Fibroblast of lung (primary cell): ENCODE results near the gene PRUNE2. TPM values are rescaled to one million over a fixed set of nuclear protein-coding genes. Genes with fewer than 3 reads are reported as not detected.
A peak's percentile ranks its signal among the peaks of the same experiment; 100 is the strongest.

Experiments used
- DNase-seq, 2 donors: peaks; one replicate each; pipeline versions ENCODE4 v3.0.0 to v3.0.0-alpha.2; 2010; ENCODE audit warnings: low read depth in 2 of 2
- H2AFZ ChIP-seq: 2 replicates; pipeline ENCODE4 v1.5.1; 2012; ENCODE audit warnings: low read length, control low read depth, inconsistent platforms
- H3K27ac ChIP-seq: 2 replicates; pipeline ENCODE4 v1.5.1; 2011; ENCODE audit warnings: low read length, control low read depth; ENCODE audit not compliant: insufficient read depth
- H3K27me3 ChIP-seq: 2 replicates; pipeline ENCODE4 v1.5.1; 2011; ENCODE audit warnings: mild to moderate bottlenecking, low read length; ENCODE audit not compliant: control insufficient read depth, insufficient read depth
- H3K36me3 ChIP-seq: 2 replicates; pipeline ENCODE4 v1.5.1; 2011; ENCODE audit warnings: low read length; ENCODE audit not compliant: control insufficient read depth, insufficient read depth
- H3K4me1 ChIP-seq: 2 replicates; pipeline ENCODE4 v1.5.1; 2011; ENCODE audit warnings: low read length; ENCODE audit not compliant: control insufficient read depth, insufficient read depth; ENCODE audit errors: extremely low read depth
- H3K4me2 ChIP-seq: 2 replicates; pipeline ENCODE4 v1.5.1; 2011; ENCODE audit warnings: low read length, control low read depth; ENCODE audit not compliant: insufficient read depth; ENCODE audit errors: extremely low read depth
- H3K4me3 ChIP-seq, 4 experiments: fragments of 200-600 bp in 1 of 4; sonication (generic) in 1 of 4; replicated peaks in 1 of 4; 2 replicates each; pipeline ENCODE4 v1.5.1; 2011 to 2016; ENCODE audit warnings: low read length in 4 of 4, low read depth in 3 of 4, mild to moderate bottlenecking in 3 of 4, control low read depth in 2 of 4, inconsistent platforms in 1 of 4, mixed read lengths in 1 of 4; ENCODE audit not compliant: insufficient read depth in 1 of 4; ENCODE audit errors: control extremely low read depth in 1 of 4
- H3K79me2 ChIP-seq: 2 replicates; pipeline ENCODE4 v1.5.1; 2012; ENCODE audit warnings: mild to moderate bottlenecking, low read length, inconsistent platforms; ENCODE audit not compliant: control insufficient read depth, insufficient read depth
- H3K9ac ChIP-seq: 2 replicates; pipeline ENCODE4 v1.5.1; 2011; ENCODE audit warnings: mild to moderate bottlenecking, low read length, control low read depth; ENCODE audit not compliant: insufficient read depth
- H3K9me3 ChIP-seq: 2 replicates; pipeline ENCODE4 v1.5.1; 2012; ENCODE audit warnings: low read depth, low read length; ENCODE audit not compliant: control insufficient read depth, insufficient read depth
- H4K20me1 ChIP-seq: 2 replicates; pipeline ENCODE4 v1.5.1; 2011; ENCODE audit warnings: low read length; ENCODE audit not compliant: control insufficient read depth, insufficient read depth; ENCODE audit errors: extremely low read depth
- CTCF ChIP-seq, 2 donors: IDR thresholded peaks in 1 of 2; conservative IDR thresholded peaks in 1 of 2; 1 replicate in 1 of 2; 2 replicates in 1 of 2; pipeline ENCODE4 v1.5.1; 2011 to 2012; ENCODE audit warnings: low read length in 2 of 2, control low read depth in 1 of 2, inconsistent platforms in 1 of 2, low read depth in 1 of 2, mild to moderate bottlenecking in 1 of 2
- EZH2 ChIP-seq: IDR thresholded peaks from 2 replicates; pipeline ENCODE4 v1.5.1; 2012; ENCODE audit warnings: low read length, control low read depth, mild to moderate bottlenecking; ENCODE audit errors: missing control alignments
- polyA plus RNA-seq, 2 donors: library from polyadenylated mRNA; depleted of rRNA in 1 of 2; stranded (reverse) in 1 of 2; unstranded in 1 of 2; fragments of >200 nt; gene quantifications; 2 replicates each; pipeline ENCODE4 v1.2.1, GENCODE V29; 2011 to 2012; ENCODE audit warnings: missing spikeins in 1 of 2
- total RNA-seq: library from RNA; depleted of rRNA; stranded (reverse); fragments of >200 nt; gene quantifications from 2 replicates; pipeline ENCODE4 v1.2.1, GENCODE V29; 2014

Gene PRUNE2
- total and polyA plus RNA-seq, 2 donors (not counting 1 experiment from before 2014, with no cell fraction given): 5.4 to 95.6 TPM

GRCh38 chr9:76845254-76845653 lies 60.7 kb downstream of the PRUNE2 start:
- H3K9ac ChIP-seq: no peak overlapping the region
- H3K9me3 ChIP-seq: no peaks in the 10 kb centered on the region
- H3K36me3 ChIP-seq: no peaks in the 10 kb centered on the region
- no peak overlapping the region for H3K27ac ChIP-seq
- DNase-seq: peak in 1 of 2 donors; percentile 40
- no peaks in the 10 kb centered on the region for H4K20me1 ChIP-seq
- TF ChIP-seq CTCF (conservative IDR thresholded peaks at IDR 0.05 in 1 of 2, IDR thresholded peaks at IDR 0.05 in 1 of 2; ENCODE audit: low read depth in 1 of 2, low read length in 2 of 2) (no peak), EZH2 (no peak)
- H3K27me3 ChIP-seq: no peaks in the 10 kb centered on the region
- H2AFZ ChIP-seq: no peak overlapping the region
- H3K4me1 ChIP-seq: no peaks in the 10 kb centered on the region
- H3K79me2 ChIP-seq: no peaks in the 10 kb centered on the region
- H3K4me2 ChIP-seq: no peak overlapping the region
- no peak overlapping the region for H3K4me3 ChIP-seq

GRCh38 chr9:76835571-76836283 lies 70.2 kb downstream of the PRUNE2 start:
- Histone ChIP-seq H3K36me3 (no peaks in the 10 kb centered on the region), H3K9ac (peak overlapping the region; percentile 10), H2AFZ (peak overlapping the region; percentile 19), H3K9me3 (no peaks in the 10 kb centered on the region), H3K4me2 (peak overlapping the region; percentile 61), H3K4me1 (peaks cover 4% of the 10 kb centered on the region), H3K79me2 (no peaks in the 10 kb centered on the region), H3K27me3 (no peaks in the 10 kb centered on the region), H4K20me1 (no peaks in the 10 kb centered on the region), H3K27ac (peak overlapping the region; percentile 70), H3K4me3 (peak overlapping the region in 3 of 4 experiments; percentile 12 to 30 (median 24))
- peak; percentile 94 to 96 for DNase-seq
- TF ChIP-seq CTCF (conservative IDR thresholded peaks at IDR 0.05 in 1 of 2, IDR thresholded peaks at IDR 0.05 in 1 of 2; ENCODE audit: low read depth in 1 of 2, low read length in 2 of 2) (no peak), EZH2 (no peak)

DNA sequence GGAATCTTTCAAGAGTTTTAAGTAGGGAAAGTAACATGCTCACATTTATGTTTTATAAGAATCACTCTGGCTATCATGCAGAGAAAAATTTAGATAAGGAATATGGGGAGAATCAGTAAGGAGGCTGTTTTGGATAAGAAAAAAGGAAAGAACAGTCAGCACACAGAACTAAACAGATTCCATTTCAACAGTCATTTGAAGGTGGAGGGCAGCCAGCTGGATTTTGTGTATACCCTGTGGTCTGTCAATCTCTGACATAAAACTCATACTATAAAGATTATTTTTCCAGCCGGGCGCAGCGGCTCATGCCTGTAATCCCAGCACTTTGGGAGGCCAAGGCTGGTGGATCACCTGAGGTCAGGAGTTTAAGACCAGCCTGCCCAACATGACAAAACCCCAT lies 77.5 kb downstream of the PRUNE2 start:
- DNase-seq: peak in 1 of 2 donors; percentile 9
- Histone ChIP-seq H2AFZ (no peak overlapping the region), H3K4me2 (no peak overlapping the region), H3K4me3 (no peak overlapping the region), H3K27ac (no peak overlapping the region), H3K27me3 (no peaks in the 10 kb centered on the region), H3K9ac (no peak overlapping the region), H3K9me3 (no peaks in the 10 kb centered on the region), H3K36me3 (no peaks in the 10 kb centered on the region), H4K20me1 (no peaks in the 10 kb centered on the region), H3K4me1 (no peaks in the 10 kb centered on the region), H3K79me2 (no peaks in the 10 kb centered on the region)
- TF ChIP-seq CTCF (conservative IDR thresholded peaks at IDR 0.05 in 1 of 2, IDR thresholded peaks at IDR 0.05 in 1 of 2; ENCODE audit: low read depth in 1 of 2, low read length in 2 of 2) (no peak), EZH2 (no peak)
